DOHH2 (cell line): ENCODE results near the gene ARHGAP8.

Source experiments
- H3F3A ChIP-seq: fragments of 200-600 bp; sonication (generic), shearing (Covaris generic); 2 replicates; pipeline ENCODE4 v1.6.0; 2016; ENCODE audit warnings: antibody characterized with exemption, mild to moderate bottlenecking; ENCODE audit not compliant: control insufficient read depth, insufficient read depth
- H3K27ac ChIP-seq: fragments of 200-600 bp; sonication (generic); 2 replicates; pipeline ENCODE4 v1.5.1; 2014; ENCODE audit warnings: low read depth, mild to moderate bottlenecking, low read length, moderate library complexity
- H3K27me3 ChIP-seq: fragments of 200-600 bp; sonication (generic); 2 replicates; pipeline ENCODE4 v1.6.1; 2014; ENCODE audit warnings: mild to moderate bottlenecking, low read length, mixed read lengths; ENCODE audit not compliant: control insufficient read depth
- H3K36me3 ChIP-seq: fragments of 200-600 bp; sonication (generic); 2 replicates; pipeline ENCODE4 v1.6.1; 2014; ENCODE audit warnings: mild to moderate bottlenecking, low read length, moderate library complexity, mixed read lengths; ENCODE audit not compliant: control insufficient read depth
- H3K4me1 ChIP-seq: fragments of 200-600 bp; sonication (generic); 2 replicates; pipeline ENCODE4 v1.6.1; 2014; ENCODE audit warnings: mild to moderate bottlenecking, low read length, mixed read lengths; ENCODE audit not compliant: control insufficient read depth
- H3K4me2 ChIP-seq: fragments of 200-600 bp; sonication (generic); 2 replicates; pipeline ENCODE4 v1.6.0; 2014; ENCODE audit warnings: mild to moderate bottlenecking, low read length, moderate library complexity
- H3K4me3 ChIP-seq: fragments of 200-600 bp; sonication (generic); 2 replicates; pipeline ENCODE4 v1.5.1; 2014; ENCODE audit warnings: mild to moderate bottlenecking, low read length, mixed read lengths
- H3K79me2 ChIP-seq: fragments of 200-600 bp; sonication (generic); 2 replicates; pipeline ENCODE4 v1.6.1; 2014; ENCODE audit warnings: mild to moderate bottlenecking, low read length, mixed read lengths; ENCODE audit not compliant: control insufficient read depth
- H3K9me2 ChIP-seq: fragments of 200-600 bp; sonication (generic); replicated peaks from 2 replicates; pipeline ENCODE4 v1.6.1; 2014; ENCODE audit warnings: mild to moderate bottlenecking, low read length, mixed read lengths; ENCODE audit not compliant: control insufficient read depth
- H3K9me3 ChIP-seq: fragments of 200-600 bp; sonication (generic); 2 replicates; pipeline ENCODE4 v1.6.1; 2014; ENCODE audit warnings: antibody characterized with exemption, low read length, mixed read lengths; ENCODE audit not compliant: control insufficient read depth, insufficient read depth
- H4K20me1 ChIP-seq: fragments of 200-600 bp; sonication (generic); 2 replicates; pipeline ENCODE4 v1.6.0; 2014; ENCODE audit warnings: low read depth, mild to moderate bottlenecking, antibody characterized with exemption, low read length, moderate library complexity; ENCODE audit not compliant: control insufficient read depth, insufficient read depth
- CTCF ChIP-seq: fragments of 200-600 bp; sonication (generic); IDR thresholded peaks from one replicate; pipeline ENCODE4 v1.5.1; 2014; ENCODE audit warnings: antibody characterized with exemption, mild to moderate bottlenecking, low read depth, low read length; ENCODE audit not compliant: poor library complexity, severe bottlenecking
- EZH2phosphoT487 ChIP-seq: fragments of 200-600 bp; sonication (generic); IDR thresholded peaks from 2 replicates; pipeline ENCODE4 v1.6.1; 2017; ENCODE audit warnings: borderline replicate concordance, mild to moderate bottlenecking, antibody characterized with exemption, low read length, moderate library complexity, mixed read lengths

The ARHGAP8 gene

DNA sequence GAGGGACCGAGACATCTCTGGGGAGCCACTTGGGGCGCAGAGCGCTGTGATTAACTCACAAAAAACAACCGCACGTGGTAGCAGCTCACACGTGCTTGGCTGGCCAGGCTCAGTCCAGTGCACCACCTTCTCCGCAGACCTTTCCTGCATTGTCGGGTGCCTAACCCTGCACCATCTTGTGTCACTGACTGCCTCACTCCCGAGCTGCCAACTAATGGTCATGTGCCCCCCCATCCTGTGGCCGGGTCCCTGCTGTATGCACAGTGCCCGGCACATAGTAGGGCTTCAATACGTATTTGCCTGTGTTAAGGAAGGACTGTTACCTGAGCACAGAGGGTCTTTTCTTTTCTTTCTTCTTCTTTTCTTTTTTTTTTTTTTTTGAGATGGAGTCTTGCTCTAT is 71.9 kb downstream of the ARHGAP8 start:
- Histone ChIP-seq H3K36me3 (no peaks in the 10 kb centered on the region), H3K27me3 (no peaks in the 10 kb centered on the region), H3K4me1 (no peaks in the 10 kb centered on the region), H3K9me2 (no peaks in the 10 kb centered on the region), H3F3A (no peaks in the 10 kb centered on the region), H3K27ac (no peak overlapping the region), H3K9me3 (no peaks in the 10 kb centered on the region), H4K20me1 (no peaks in the 10 kb centered on the region), H3K79me2 (no peaks in the 10 kb centered on the region), H3K4me2 (no peak overlapping the region), H3K4me3 (no peak overlapping the region)
- no peak for TF ChIP-seq CTCF

DNA sequence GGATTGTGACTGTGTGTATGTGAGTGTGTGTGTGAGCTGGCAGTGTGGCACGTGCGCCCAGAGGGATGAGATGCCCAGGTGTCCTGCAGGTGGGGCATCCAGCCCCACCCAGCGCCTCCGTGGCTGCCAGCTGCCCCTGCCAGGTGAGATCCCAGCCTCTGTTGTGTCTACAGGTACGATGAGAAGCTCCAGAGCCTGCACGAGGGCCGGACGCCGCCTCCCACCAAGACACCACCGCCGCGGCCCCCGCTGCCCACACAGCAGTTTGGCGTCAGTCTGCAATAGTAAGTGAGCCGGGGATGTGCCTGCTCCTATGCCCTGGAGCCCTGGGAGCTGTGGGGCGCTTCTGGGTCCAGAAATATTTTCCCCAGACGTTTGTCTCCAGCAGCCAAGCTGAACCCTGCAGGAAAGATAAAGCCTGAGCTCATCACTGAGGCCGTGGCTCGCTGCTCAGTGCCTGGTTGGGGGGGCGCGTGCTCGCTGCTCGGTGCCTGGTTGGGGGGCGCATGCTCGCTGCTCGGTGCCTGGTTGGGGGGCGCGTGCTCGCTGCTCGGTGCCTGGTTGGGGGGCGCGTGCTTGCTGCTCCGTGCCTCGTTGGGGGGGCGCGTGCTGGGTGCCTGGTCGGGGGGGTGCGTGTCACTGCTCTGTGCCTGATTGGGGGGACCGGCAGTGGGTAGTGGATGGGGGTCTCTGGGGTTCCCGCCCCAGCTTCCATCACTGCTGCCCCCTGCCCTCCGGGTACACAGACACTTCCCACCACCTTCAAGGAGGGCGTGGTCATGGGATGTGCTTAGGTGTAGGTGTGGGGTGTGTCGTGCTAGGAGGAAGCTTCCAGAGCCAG is 73.2 kb downstream of the ARHGAP8 start:
- no peaks in the 10 kb centered on the region for H3K79me2 ChIP-seq
- H3K4me3 ChIP-seq = no peak overlapping the region
- TF ChIP-seq CTCF = no peak
- TF ChIP-seq EZH2phosphoT487 = no peak
- H3K36me3 ChIP-seq = no peaks in the 10 kb centered on the region
- no peaks in the 10 kb centered on the region for H4K20me1 ChIP-seq
- H3K9me3 ChIP-seq = no peaks in the 10 kb centered on the region
- H3K9me2 ChIP-seq = no peaks in the 10 kb centered on the region
- H3K27me3 ChIP-seq = no peaks in the 10 kb centered on the region
- no peaks in the 10 kb centered on the region for H3K4me1 ChIP-seq
- H3K4me2 ChIP-seq = no peak overlapping the region
- no peak overlapping the region for H3K27ac ChIP-seq
- no peaks in the 10 kb centered on the region for H3F3A ChIP-seq

DNA sequence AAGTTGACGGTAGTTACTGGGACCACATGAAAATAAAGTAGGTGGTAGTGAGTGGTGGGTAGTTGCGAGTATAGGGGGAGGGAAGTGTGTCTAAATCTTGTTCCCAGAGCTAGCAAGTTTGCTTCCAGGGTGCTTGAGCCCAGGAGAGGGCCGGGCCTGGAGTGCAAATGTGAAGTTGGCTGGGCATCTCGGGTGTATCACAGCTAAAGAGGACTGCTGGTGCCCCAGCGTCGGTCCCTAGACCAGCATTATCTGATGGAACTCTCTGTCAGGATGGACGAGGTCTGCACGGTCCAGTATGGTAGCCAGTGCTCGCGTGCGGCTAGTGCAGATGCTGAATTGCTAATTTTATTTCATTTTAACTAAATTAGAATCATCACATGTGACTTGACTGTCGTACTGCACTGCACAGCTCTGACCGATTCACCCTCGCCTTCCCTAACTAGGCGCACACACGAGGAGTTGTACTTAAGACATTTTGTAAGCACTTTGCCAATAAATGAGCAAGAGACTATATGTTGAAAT is 75.4 kb downstream of the ARHGAP8 start:
- Histone ChIP-seq H3K36me3 (no peaks in the 10 kb centered on the region), H3K4me2 (no peak overlapping the region), H3K4me3 (no peak overlapping the region), H3K79me2 (no peaks in the 10 kb centered on the region), H3K9me3 (no peaks in the 10 kb centered on the region), H3K4me1 (no peaks in the 10 kb centered on the region), H3F3A (no peaks in the 10 kb centered on the region), H3K27ac (no peak overlapping the region), H4K20me1 (no peaks in the 10 kb centered on the region), H3K9me2 (no peaks in the 10 kb centered on the region), H3K27me3 (no peaks in the 10 kb centered on the region)
- TF ChIP-seq EZH2phosphoT487 (no peak), CTCF (no peak)
